ENCODE results near the gene SLC6A6.

DNA sequence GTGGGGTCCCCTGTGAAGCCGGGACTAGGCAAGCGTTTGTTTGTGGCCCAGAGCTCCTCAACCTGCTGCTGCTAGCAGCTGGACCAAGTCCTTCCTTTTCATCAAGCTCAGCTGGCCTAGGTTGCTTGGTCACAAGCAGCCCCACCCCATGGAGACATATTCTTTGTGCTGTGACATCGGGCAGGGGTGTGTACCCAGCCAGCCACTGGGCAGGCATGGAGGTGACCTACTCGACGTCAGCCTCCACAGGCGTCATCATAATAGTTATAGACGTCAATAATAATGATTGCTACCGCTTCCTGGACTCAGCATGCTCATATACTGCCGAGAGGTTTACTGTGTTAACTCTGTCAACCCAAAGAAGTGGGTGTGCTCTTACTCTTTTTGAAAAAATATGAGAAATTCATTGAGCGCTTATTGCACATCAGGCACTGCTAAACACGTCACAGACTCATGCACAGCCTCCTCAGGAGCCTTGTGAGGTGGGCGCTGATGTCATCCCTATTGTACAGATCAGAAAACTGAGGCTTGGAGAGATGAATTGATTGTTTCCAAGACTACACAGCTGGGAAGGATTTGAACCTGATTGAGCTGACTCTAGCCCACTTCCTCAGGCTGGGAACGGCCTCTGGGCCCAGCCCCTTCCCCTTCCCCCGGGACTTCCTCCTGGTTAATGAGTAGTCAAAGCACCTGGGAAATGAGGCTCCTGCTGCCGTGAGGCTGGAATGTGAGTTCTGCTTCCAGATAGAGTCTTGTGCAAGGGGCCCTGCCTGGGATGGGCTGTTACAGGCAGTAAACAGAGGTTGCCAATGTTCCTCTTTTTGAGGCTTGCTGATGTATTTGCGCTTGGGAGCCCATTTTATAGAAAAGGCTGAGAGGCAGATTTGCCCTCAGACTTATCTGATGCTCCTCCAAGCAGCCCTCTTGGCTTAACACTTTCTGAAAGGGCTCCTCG lies 16.2 kb downstream of the SLC6A6 start:
- TF ChIP-seq POLR2A (IDR thresholded peaks at IDR 0.05) = no peak
- TF ChIP-seq, protein P1, sequence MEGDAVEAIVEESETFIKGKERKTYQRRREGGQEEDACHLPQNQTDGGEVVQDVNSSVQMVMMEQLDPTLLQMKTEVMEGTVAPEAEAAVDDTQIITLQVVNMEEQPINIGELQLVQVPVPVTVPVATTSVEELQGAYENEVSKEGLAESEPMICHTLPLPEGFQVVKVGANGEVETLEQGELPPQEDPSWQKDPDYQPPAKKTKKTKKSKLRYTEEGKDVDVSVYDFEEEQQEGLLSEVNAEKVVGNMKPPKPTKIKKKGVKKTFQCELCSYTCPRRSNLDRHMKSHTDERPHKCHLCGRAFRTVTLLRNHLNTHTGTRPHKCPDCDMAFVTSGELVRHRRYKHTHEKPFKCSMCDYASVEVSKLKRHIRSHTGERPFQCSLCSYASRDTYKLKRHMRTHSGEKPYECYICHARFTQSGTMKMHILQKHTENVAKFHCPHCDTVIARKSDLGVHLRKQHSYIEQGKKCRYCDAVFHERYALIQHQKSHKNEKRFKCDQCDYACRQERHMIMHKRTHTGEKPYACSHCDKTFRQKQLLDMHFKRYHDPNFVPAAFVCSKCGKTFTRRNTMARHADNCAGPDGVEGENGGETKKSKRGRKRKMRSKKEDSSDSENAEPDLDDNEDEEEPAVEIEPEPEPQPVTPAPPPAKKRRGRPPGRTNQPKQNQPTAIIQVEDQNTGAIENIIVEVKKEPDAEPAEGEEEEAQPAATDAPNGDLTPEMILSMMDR (IDR thresholded peaks at IDR 0.05) = no peak

Measured in esophagus squamous epithelium (tissue), 4 donors.